ENCODE data around the gene DENND1A. TPM values are rescaled to one million over a fixed set of nuclear protein-coding genes. Genes with fewer than 3 reads are reported as not detected.

Gene DENND1A
- total and polyA plus RNA-seq, 2 experiments from 2014 or later: 13.1 to 28.7 TPM

DNA sequence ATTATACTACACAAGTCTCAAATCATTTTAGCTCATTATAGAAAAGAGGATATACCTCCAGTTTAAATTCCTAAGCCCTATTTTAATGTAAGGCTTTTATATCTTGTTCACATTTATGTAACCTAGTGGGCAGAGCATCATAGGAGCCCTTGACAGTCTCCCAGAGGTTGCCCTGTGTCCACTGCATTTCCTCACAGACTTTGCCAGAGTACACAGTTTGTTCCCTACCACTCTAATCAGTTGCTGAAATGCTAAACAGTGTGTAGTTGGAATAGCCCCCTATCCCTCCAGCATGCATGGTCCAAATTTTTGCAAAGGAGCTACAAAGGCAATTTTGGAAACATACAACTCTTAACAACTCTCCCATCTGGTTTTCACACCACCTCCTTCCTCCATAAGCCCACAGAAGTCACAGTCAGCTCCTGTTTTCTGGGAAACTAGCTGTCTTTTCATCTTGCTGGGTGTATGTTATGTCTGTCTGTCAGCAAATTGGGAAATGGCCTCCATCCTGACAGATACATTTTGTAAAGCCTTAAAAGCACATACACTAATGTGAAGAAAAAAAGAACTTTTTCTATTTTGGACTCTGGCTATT is 212.2 kb downstream of the DENND1A start:
- no peak for DNase-seq (ENCODE audit: low spot score)
- H3K4me3 Mint-ChIP-seq: no peak overlapping the region

DNA sequence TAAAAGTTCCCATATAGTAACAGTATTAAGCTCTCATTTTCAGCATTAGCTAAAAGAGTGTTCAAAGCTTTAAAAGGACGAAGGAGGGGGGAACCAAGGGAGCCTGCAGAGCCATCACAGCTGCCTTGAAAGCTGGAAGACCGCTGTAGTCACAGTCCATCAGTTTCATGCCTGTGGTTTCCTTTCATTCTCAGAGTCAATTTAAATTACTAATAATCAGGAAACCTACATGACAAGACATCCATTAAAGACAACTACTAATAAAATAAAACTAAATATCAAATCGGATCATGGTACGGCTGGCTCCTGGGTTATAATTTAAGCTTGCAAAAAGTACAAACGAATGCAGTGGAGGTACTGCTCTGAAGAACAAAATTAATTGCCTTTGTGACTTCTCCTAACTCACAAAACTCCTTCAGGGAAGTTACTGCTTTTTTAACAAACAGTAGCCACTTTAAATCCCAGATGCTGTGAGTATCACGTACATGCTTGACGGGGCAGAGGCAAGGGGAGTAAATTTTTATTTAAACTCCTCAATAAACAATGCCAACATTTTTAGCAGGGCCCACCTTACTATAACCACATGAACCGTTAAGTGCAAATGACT is 213.5 kb downstream of the DENND1A start:
- H3K36me3 ChIP-seq (ENCODE audit: insufficient read depth): peaks cover 1% of the 10 kb centered on the region; the same call in 1 of the 2 replicates
- Mint-ChIP-seq H3K27me3 (ENCODE audit: insufficient read depth, low read depth, poor library complexity) (no peaks in the 10 kb centered on the region), H3K36me3 (ENCODE audit: low read depth) (peaks cover 17% of the 10 kb centered on the region), H3K9me3 (peaks cover 12% of the 10 kb centered on the region), H3K4me3 (no peak overlapping the region), H3K4me1 (no peaks in the 10 kb centered on the region; the same call in 1 of the 3 replicates), H3K27ac (no peak overlapping the region)
- H3K4me1 ChIP-seq (ENCODE audit: insufficient read depth): no peaks in the 10 kb centered on the region
- H3K79me2 ChIP-seq (replicated peaks; ENCODE audit: insufficient read depth): no peaks in the 10 kb centered on the region
- H3K4me2 ChIP-seq: no peak overlapping the region
- H3K27me3 ChIP-seq (ENCODE audit: insufficient read depth): no peaks in the 10 kb centered on the region
- H2AFZ ChIP-seq: no peak overlapping the region
- no peak overlapping the region for H3K27ac ChIP-seq (ENCODE audit: low read depth)
- TF ChIP-seq ZNF331 (CRISPR knock-in tag; IDR thresholded peaks at IDR 0.05; ENCODE audit: low read depth) (no peak), JUNB (IDR thresholded peaks at IDR 0.05; ENCODE audit: unreplicated experiment) (no peak), ZNF114 (CRISPR knock-in tag; IDR thresholded peaks at IDR 0.05) (no peak)
- TF ChIP-seq, protein P1, sequence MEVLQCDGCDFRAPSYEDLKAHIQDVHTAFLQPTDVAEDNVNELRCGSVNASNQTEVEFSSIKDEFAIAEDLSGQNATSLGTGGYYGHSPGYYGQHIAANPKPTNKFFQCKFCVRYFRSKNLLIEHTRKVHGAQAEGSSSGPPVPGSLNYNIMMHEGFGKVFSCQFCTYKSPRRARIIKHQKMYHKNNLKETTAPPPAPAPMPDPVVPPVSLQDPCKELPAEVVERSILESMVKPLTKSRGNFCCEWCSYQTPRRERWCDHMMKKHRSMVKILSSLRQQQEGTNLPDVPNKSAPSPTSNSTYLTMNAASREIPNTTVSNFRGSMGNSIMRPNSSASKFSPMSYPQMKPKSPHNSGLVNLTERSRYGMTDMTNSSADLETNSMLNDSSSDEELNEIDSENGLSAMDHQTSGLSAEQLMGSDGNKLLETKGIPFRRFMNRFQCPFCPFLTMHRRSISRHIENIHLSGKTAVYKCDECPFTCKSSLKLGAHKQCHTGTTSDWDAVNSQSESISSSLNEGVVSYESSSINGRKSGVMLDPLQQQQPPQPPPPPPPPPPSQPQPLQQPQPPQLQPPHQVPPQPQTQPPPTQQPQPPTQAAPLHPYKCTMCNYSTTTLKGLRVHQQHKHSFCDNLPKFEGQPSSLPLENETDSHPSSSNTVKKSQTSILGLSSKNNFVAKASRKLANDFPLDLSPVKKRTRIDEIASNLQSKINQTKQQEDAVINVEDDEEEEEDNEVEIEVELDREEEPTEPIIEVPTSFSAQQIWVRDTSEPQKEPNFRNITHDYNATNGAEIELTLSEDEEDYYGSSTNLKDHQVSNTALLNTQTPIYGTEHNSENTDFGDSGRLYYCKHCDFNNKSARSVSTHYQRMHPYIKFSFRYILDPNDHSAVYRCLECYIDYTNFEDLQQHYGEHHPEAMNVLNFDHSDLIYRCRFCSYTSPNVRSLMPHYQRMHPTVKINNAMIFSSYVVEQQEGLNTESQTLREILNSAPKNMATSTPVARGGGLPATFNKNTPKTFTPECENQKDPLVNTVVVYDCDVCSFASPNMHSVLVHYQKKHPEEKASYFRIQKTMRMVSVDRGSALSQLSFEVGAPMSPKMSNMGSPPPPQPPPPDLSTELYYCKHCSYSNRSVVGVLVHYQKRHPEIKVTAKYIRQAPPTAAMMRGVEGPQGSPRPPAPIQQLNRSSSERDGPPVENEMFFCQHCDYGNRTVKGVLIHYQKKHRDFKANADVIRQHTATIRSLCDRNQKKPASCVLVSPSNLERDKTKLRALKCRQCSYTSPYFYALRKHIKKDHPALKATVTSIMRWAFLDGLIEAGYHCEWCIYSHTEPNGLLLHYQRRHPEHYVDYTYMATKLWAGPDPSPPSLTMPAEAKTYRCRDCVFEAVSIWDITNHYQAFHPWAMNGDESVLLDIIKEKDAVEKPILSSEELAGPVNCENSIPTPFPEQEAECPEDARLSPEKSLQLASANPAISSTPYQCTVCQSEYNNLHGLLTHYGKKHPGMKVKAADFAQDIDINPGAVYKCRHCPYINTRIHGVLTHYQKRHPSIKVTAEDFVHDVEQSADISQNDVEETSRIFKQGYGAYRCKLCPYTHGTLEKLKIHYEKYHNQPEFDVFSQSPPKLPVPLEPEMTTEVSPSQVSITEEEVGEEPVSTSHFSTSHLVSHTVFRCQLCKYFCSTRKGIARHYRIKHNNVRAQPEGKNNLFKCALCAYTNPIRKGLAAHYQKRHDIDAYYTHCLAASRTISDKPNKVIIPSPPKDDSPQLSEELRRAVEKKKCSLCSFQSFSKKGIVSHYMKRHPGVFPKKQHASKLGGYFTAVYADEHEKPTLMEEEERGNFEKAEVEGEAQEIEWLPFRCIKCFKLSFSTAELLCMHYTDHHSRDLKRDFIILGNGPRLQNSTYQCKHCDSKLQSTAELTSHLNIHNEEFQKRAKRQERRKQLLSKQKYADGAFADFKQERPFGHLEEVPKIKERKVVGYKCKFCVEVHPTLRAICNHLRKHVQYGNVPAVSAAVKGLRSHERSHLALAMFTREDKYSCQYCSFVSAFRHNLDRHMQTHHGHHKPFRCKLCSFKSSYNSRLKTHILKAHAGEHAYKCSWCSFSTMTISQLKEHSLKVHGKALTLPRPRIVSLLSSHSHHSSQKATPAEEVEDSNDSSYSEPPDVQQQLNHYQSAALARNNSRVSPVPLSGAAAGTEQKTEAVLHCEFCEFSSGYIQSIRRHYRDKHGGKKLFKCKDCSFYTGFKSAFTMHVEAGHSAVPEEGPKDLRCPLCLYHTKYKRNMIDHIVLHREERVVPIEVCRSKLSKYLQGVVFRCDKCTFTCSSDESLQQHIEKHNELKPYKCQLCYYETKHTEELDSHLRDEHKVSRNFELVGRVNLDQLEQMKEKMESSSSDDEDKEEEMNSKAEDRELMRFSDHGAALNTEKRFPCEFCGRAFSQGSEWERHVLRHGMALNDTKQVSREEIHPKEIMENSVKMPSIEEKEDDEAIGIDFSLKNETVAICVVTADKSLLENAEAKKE (CRISPR knock-in tag; IDR thresholded peaks at IDR 0.05): no peak
- no peak for DNase-seq (ENCODE audit: low spot score)
- no peaks in the 10 kb centered on the region for H3F3A ChIP-seq (replicated peaks; ENCODE audit: low read depth)
- peaks cover 4% of the 10 kb centered on the region for H4K20me1 ChIP-seq (replicated peaks; ENCODE audit: insufficient read depth)
- ATAC-seq: no peak
- H3K9me2 ChIP-seq (ENCODE audit: insufficient read depth): no peaks in the 10 kb centered on the region
- H3K4me3 ChIP-seq: no peak overlapping the region

More for the DNA sequence above, 212.2 kb downstream of the DENND1A start:
- no peak for ATAC-seq
- Histone ChIP-seq H2AFZ (no peak overlapping the region), H3K27me3 (ENCODE audit: insufficient read depth) (no peaks in the 10 kb centered on the region), H3K79me2 (replicated peaks; ENCODE audit: insufficient read depth) (no peaks in the 10 kb centered on the region), H4K20me1 (replicated peaks; ENCODE audit: insufficient read depth) (peaks cover 4% of the 10 kb centered on the region), H3K4me3 (no peak overlapping the region), H3K4me2 (no peak overlapping the region), H3K9me2 (ENCODE audit: insufficient read depth) (no peaks in the 10 kb centered on the region), H3K27ac (ENCODE audit: low read depth) (no peak overlapping the region), H3K36me3 (ENCODE audit: insufficient read depth) (peaks cover 4% of the 10 kb centered on the region; the same call in 1 of the 2 replicates), H3K4me1 (ENCODE audit: insufficient read depth) (no peaks in the 10 kb centered on the region), H3F3A (replicated peaks; ENCODE audit: low read depth) (no peaks in the 10 kb centered on the region)
- no peaks in the 10 kb centered on the region; the same call in 1 of the 3 replicates for H3K4me1 Mint-ChIP-seq
- no peak overlapping the region for H3K27ac Mint-ChIP-seq
- no peak for TF ChIP-seq JUNB (IDR thresholded peaks at IDR 0.05; ENCODE audit: unreplicated experiment)
- TF ChIP-seq ZNF114 (CRISPR knock-in tag; IDR thresholded peaks at IDR 0.05): no peak
- no peak for TF ChIP-seq POLR2AphosphoS5 (IDR thresholded peaks at IDR 0.05; ENCODE audit: low read depth)
- no peak for TF ChIP-seq CREB1 (CRISPR knock-in tag; IDR thresholded peaks at IDR 0.05; ENCODE audit: low read depth)
- TF ChIP-seq, protein P2, sequence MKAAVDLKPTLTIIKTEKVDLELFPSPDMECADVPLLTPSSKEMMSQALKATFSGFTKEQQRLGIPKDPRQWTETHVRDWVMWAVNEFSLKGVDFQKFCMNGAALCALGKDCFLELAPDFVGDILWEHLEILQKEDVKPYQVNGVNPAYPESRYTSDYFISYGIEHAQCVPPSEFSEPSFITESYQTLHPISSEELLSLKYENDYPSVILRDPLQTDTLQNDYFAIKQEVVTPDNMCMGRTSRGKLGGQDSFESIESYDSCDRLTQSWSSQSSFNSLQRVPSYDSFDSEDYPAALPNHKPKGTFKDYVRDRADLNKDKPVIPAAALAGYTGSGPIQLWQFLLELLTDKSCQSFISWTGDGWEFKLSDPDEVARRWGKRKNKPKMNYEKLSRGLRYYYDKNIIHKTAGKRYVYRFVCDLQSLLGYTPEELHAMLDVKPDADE (IDR thresholded peaks at IDR 0.05): no peak
- peaks cover 24% of the 10 kb centered on the region for H3K9me3 Mint-ChIP-seq
- H3K27me3 Mint-ChIP-seq (ENCODE audit: insufficient read depth, low read depth, poor library complexity): no peaks in the 10 kb centered on the region
- peaks cover 29% of the 10 kb centered on the region for H3K36me3 Mint-ChIP-seq (ENCODE audit: low read depth)
